Astrocyte of the hippocampus (primary cell): Measurements from ENCODE around the gene STXBP1.
"Not testable (repeated sequence)": the region's sequence is repeated elsewhere in the genome, so short reads cannot be mapped to it uniquely, and the experiment has no call there.

Experiments used
- DNase-seq: peaks from one replicate; pipeline ENCODE4 v3.0.0; 2011; ENCODE audit warnings: low read depth, low spot score

The STXBP1 gene

GRCh38 chr9:127613583-127613954 is 1.5 kb downstream of the STXBP1 start:
- peak; percentile 17 for DNase-seq

GRCh38 chr9:127614961-127615360 is 2.9 kb downstream of the STXBP1 start:
- DNase-seq = no peak

- DNase-seq = not testable (repeated sequence)
Observed at GRCh38 chr9:127621339-127621970, 9.4 kb downstream of the STXBP1 start.

- DNase-seq = no peak
Observed at GRCh38 chr9:127626752-127627493, 14.8 kb downstream of the STXBP1 start.

- no peak for DNase-seq
Observed at GRCh38 chr9:127627494-127627855, 15.4 kb downstream of the STXBP1 start.

- no peak for DNase-seq
Observed at GRCh38 chr9:127628758-127629467, 16.8 kb downstream of the STXBP1 start.

GRCh38 chr9:127629468-127630081 is 17.5 kb downstream of the STXBP1 start:
- DNase-seq = peak; percentile 28

GRCh38 chr9:127633216-127633862 is 21.3 kb downstream of the STXBP1 start:
- DNase-seq = no peak

GRCh38 chr9:127634021-127634420 is 21.9 kb downstream of the STXBP1 start:
- DNase-seq = no peak

- DNase-seq = no peak
Observed at GRCh38 chr9:127634698-127635097, 22.6 kb downstream of the STXBP1 start.

GRCh38 chr9:127635201-127635735 is 23.2 kb downstream of the STXBP1 start:
- no peak for DNase-seq

GRCh38 chr9:127637322-127637847 is 25.3 kb downstream of the STXBP1 start:
- peak; percentile 31 for DNase-seq

GRCh38 chr9:127640908-127641545 is 28.9 kb downstream of the STXBP1 start:
- DNase-seq = no peak

GRCh38 chr9:127642082-127642740 is 30.1 kb downstream of the STXBP1 start:
- DNase-seq = no peak

GRCh38 chr9:127644146-127644827 is 32.2 kb downstream of the STXBP1 start:
- DNase-seq = no peak

GRCh38 chr9:127644943-127645342 is 32.9 kb downstream of the STXBP1 start:
- DNase-seq = peak; percentile 37

GRCh38 chr9:127647451-127647850 is 35.4 kb downstream of the STXBP1 start:
- DNase-seq = no peak

GRCh38 chr9:127650518-127650917 is 38.4 kb downstream of the STXBP1 start:
- DNase-seq = no peak

- DNase-seq = no peak
Observed at GRCh38 chr9:127651697-127652610, 39.9 kb downstream of the STXBP1 start.
